Measurements from ENCODE around the gene NLK.
"Not testable (repeated sequence)": the region's sequence is repeated elsewhere in the genome, so short reads cannot be mapped to it uniquely, and the experiment has no call there.

Gene NLK

GRCh38 chr17:28030386-28030785 lies 12.1 kb upstream of the NLK start:
- Histone ChIP-seq H2BK120ac (ENCODE audit: low read depth, low read length) (no peak overlapping the region), H3K36me3 (replicated peaks in 1 of 2; ENCODE audit: control insufficient read depth in 2 of 2, insufficient read depth in 2 of 2, low read length in 2 of 2) (no peaks in the 10 kb centered on the region), H3K9ac (ENCODE audit: low read depth, low read length, poor library complexity) (no peak overlapping the region), H3K18ac (ENCODE audit: low read length) (no peak overlapping the region), H3K23ac (ENCODE audit: low read depth, low read length, poor library complexity) (no peak overlapping the region), H2BK5ac (ENCODE audit: low read length) (no peak overlapping the region), H3K4me1 (ENCODE audit: control insufficient read depth in 2 of 2, insufficient read depth in 1 of 2, low read depth in 1 of 2, low read length in 2 of 2) (peaks cover 0 to 3% of the 10 kb centered on the region in 2 donors), H2AFZ (ENCODE audit: low read length) (no peak overlapping the region), H3K9me3 (replicated peaks in 1 of 2; ENCODE audit: control insufficient read depth in 2 of 2, insufficient read depth in 1 of 2, low read depth in 1 of 2, low read length in 2 of 2) (no peaks in the 10 kb centered on the region), H3K27me3 (ENCODE audit: control insufficient read depth in 3 of 3, insufficient read depth in 3 of 3, low read depth in 1 of 3, low read length in 3 of 3) (no peaks in the 10 kb centered on the region), H4K8ac (ENCODE audit: low read depth, low read length) (no peak overlapping the region), H3K14ac (ENCODE audit: low read length) (no peak overlapping the region), H4K91ac (ENCODE audit: low read depth, low read length, poor library complexity) (no peak overlapping the region), H3K4ac (ENCODE audit: low read length) (no peak overlapping the region), H3K79me1 (ENCODE audit: low read depth, low read length) (no peaks in the 10 kb centered on the region), H2AK5ac (ENCODE audit: low read depth, low read length) (no peak overlapping the region), H2BK15ac (ENCODE audit: low read length) (no peak overlapping the region), H3K27ac (replicated peaks; ENCODE audit: low read length) (no peak overlapping the region), H2BK12ac (ENCODE audit: low read length) (no peak overlapping the region), H3K4me3 (ENCODE audit: low read length in 2 of 2) (no peak overlapping the region), H3K4me2 (ENCODE audit: insufficient read depth, low read length, poor library complexity, severe bottlenecking) (no peak overlapping the region)
- WGBS, 2 donors (ENCODE audit: extremely low coverage in 2 of 2, insufficient read length in 2 of 2, insufficient replicate concordance in 1 of 2): no CpG with 5 or more reads among the region's 3 CpGs
- no peak for DNase-seq (ENCODE audit: low spot score)

- Histone ChIP-seq H3K4ac (ENCODE audit: low read length) (no peak overlapping the region), H2BK15ac (ENCODE audit: low read length) (no peak overlapping the region), H3K36me3 (replicated peaks in 1 of 2; ENCODE audit: control insufficient read depth in 2 of 2, insufficient read depth in 2 of 2, low read length in 2 of 2) (no peaks in the 10 kb centered on the region), H2BK5ac (ENCODE audit: low read length) (no peak overlapping the region), H4K91ac (ENCODE audit: low read depth, low read length, poor library complexity) (no peak overlapping the region), H3K27ac (replicated peaks; ENCODE audit: low read length) (no peak overlapping the region), H4K8ac (ENCODE audit: low read depth, low read length) (no peak overlapping the region), H2AFZ (ENCODE audit: low read length) (no peak overlapping the region), H3K4me1 (ENCODE audit: control insufficient read depth in 2 of 2, insufficient read depth in 1 of 2, low read depth in 1 of 2, low read length in 2 of 2) (peaks cover 0 to 3% of the 10 kb centered on the region in 2 donors), H3K27me3 (ENCODE audit: control insufficient read depth in 3 of 3, insufficient read depth in 3 of 3, low read depth in 1 of 3, low read length in 3 of 3) (no peaks in the 10 kb centered on the region), H2BK12ac (ENCODE audit: low read length) (no peak overlapping the region), H2AK5ac (ENCODE audit: low read depth, low read length) (no peak overlapping the region), H3K4me3 (ENCODE audit: low read length in 2 of 2) (no peak overlapping the region), H2BK120ac (ENCODE audit: low read depth, low read length) (no peak overlapping the region), H3K23ac (ENCODE audit: low read depth, low read length, poor library complexity) (no peak overlapping the region), H3K4me2 (ENCODE audit: insufficient read depth, low read length, poor library complexity, severe bottlenecking) (no peak overlapping the region), H3K18ac (ENCODE audit: low read length) (no peak overlapping the region), H3K9ac (ENCODE audit: low read depth, low read length, poor library complexity) (no peak overlapping the region), H3K14ac (ENCODE audit: low read length) (peak overlapping the region; percentile 15), H3K79me1 (ENCODE audit: low read depth, low read length) (no peaks in the 10 kb centered on the region), H3K9me3 (replicated peaks in 1 of 2; ENCODE audit: control insufficient read depth in 2 of 2, insufficient read depth in 1 of 2, low read depth in 1 of 2, low read length in 2 of 2) (no peaks in the 10 kb centered on the region)
- no CpG with 5 or more reads among the region's 6 CpGs for WGBS, 2 donors (ENCODE audit: extremely low coverage in 2 of 2, insufficient read length in 2 of 2, insufficient replicate concordance in 1 of 2)
- DNase-seq (ENCODE audit: low spot score): no peak
These were observed 11.3 kb upstream of the NLK start for GRCh38 chr17:28031174-28031573.

GRCh38 chr17:28033972-28034714 lies 8.3 kb upstream of the NLK start:
- H4K8ac ChIP-seq (ENCODE audit: low read depth, low read length): no peak overlapping the region
- WGBS, 2 donors (ENCODE audit: extremely low coverage in 2 of 2, insufficient read length in 2 of 2, insufficient replicate concordance in 1 of 2): no CpG with 5 or more reads among the region's 8 CpGs
- no peak overlapping the region for H2BK5ac ChIP-seq (ENCODE audit: low read length)
- peaks cover 0 to 3% of the 10 kb centered on the region in 2 donors for H3K4me1 ChIP-seq (ENCODE audit: control insufficient read depth in 2 of 2, insufficient read depth in 1 of 2, low read depth in 1 of 2, low read length in 2 of 2)
- H2BK12ac ChIP-seq (ENCODE audit: low read length): no peak overlapping the region
- no peak overlapping the region for H3K14ac ChIP-seq (ENCODE audit: low read length)
- no peaks in the 10 kb centered on the region for H3K79me1 ChIP-seq (ENCODE audit: low read depth, low read length)
- no peak overlapping the region for H4K91ac ChIP-seq (ENCODE audit: low read depth, low read length, poor library complexity)
- H3K4me3 ChIP-seq (ENCODE audit: low read length in 2 of 2): no peak overlapping the region
- no peak overlapping the region for H3K23ac ChIP-seq (ENCODE audit: low read depth, low read length, poor library complexity)
- no peak overlapping the region for H3K4me2 ChIP-seq (ENCODE audit: insufficient read depth, low read length, poor library complexity, severe bottlenecking)
- H3K4ac ChIP-seq (ENCODE audit: low read length): no peak overlapping the region
- no peaks in the 10 kb centered on the region for H3K9me3 ChIP-seq (replicated peaks in 1 of 2; ENCODE audit: control insufficient read depth in 2 of 2, insufficient read depth in 1 of 2, low read depth in 1 of 2, low read length in 2 of 2)
- no peak overlapping the region for H2BK15ac ChIP-seq (ENCODE audit: low read length)
- H2AFZ ChIP-seq (ENCODE audit: low read length): peak overlapping the region; percentile 76
- H3K27me3 ChIP-seq (ENCODE audit: control insufficient read depth in 3 of 3, insufficient read depth in 3 of 3, low read depth in 1 of 3, low read length in 3 of 3): no peaks in the 10 kb centered on the region
- H2BK120ac ChIP-seq (ENCODE audit: low read depth, low read length): no peak overlapping the region
- H3K9ac ChIP-seq (ENCODE audit: low read depth, low read length, poor library complexity): no peak overlapping the region
- no peak overlapping the region for H3K18ac ChIP-seq (ENCODE audit: low read length)
- no peak overlapping the region for H3K27ac ChIP-seq (replicated peaks; ENCODE audit: low read length)
- no peak overlapping the region for H2AK5ac ChIP-seq (ENCODE audit: low read depth, low read length)
- H3K36me3 ChIP-seq (replicated peaks in 1 of 2; ENCODE audit: control insufficient read depth in 2 of 2, insufficient read depth in 2 of 2, low read length in 2 of 2): no peaks in the 10 kb centered on the region
- DNase-seq (ENCODE audit: low spot score): no peak

- not testable (repeated sequence) for H3K4me1 ChIP-seq (ENCODE audit: control insufficient read depth in 2 of 2, insufficient read depth in 1 of 2, low read depth in 1 of 2, low read length in 2 of 2); H4K91ac ChIP-seq (ENCODE audit: low read depth, low read length, poor library complexity); H3K36me3 ChIP-seq (replicated peaks in 1 of 2; ENCODE audit: control insufficient read depth in 2 of 2, insufficient read depth in 2 of 2, low read length in 2 of 2); H3K9ac ChIP-seq (ENCODE audit: low read depth, low read length, poor library complexity); H3K27me3 ChIP-seq (ENCODE audit: control insufficient read depth in 3 of 3, insufficient read depth in 3 of 3, low read depth in 1 of 3, low read length in 3 of 3); H2BK120ac ChIP-seq (ENCODE audit: low read depth, low read length); H2BK12ac ChIP-seq (ENCODE audit: low read length); H3K4ac ChIP-seq (ENCODE audit: low read length); H3K4me3 ChIP-seq (ENCODE audit: low read length in 2 of 2); H3K14ac ChIP-seq (ENCODE audit: low read length); H3K27ac ChIP-seq (replicated peaks; ENCODE audit: low read length); H3K23ac ChIP-seq (ENCODE audit: low read depth, low read length, poor library complexity); H4K8ac ChIP-seq (ENCODE audit: low read depth, low read length); H2AK5ac ChIP-seq (ENCODE audit: low read depth, low read length); H2AFZ ChIP-seq (ENCODE audit: low read length); DNase-seq (ENCODE audit: low spot score); H3K79me1 ChIP-seq (ENCODE audit: low read depth, low read length); H2BK5ac ChIP-seq (ENCODE audit: low read length); H3K4me2 ChIP-seq (ENCODE audit: insufficient read depth, low read length, poor library complexity, severe bottlenecking); H3K18ac ChIP-seq (ENCODE audit: low read length); H2BK15ac ChIP-seq (ENCODE audit: low read length); H3K9me3 ChIP-seq (replicated peaks in 1 of 2; ENCODE audit: control insufficient read depth in 2 of 2, insufficient read depth in 1 of 2, low read depth in 1 of 2, low read length in 2 of 2)
- WGBS, 2 donors (ENCODE audit: extremely low coverage in 2 of 2, insufficient read length in 2 of 2, insufficient replicate concordance in 1 of 2): no CpG with 5 or more reads among the region's 4 CpGs
These were observed 7.0 kb upstream of the NLK start for GRCh38 chr17:28035452-28035851.
